ENCODE results near the gene NKIRAS2.
"Not testable (repeated sequence)": the region's sequence is repeated elsewhere in the genome, so short reads cannot be mapped to it uniquely, and the experiment has no call there.

The NKIRAS2 gene

GRCh38 chr17:42018339-42018738 is 1.6 kb upstream of the NKIRAS2 start:
- TF ChIP-seq CTCF (IDR thresholded peaks at IDR 0.05; ENCODE audit: low read depth, low read length), result no peak
- Histone ChIP-seq H3K36me3 (peaks cover 41% of the 10 kb centered on the region), H3K4me3 (ENCODE audit: low read depth, low read length) (peak overlapping the region; percentile 95), H3K27ac (peak overlapping the region; percentile 99), H3K27me3 (ENCODE audit: insufficient read depth, low read depth, severe bottlenecking) (no peaks in the 10 kb centered on the region), H3K9me3 (ENCODE audit: severe bottlenecking) (no peaks in the 10 kb centered on the region)
- DNase-seq, result no peak

- H3K9me3 ChIP-seq (ENCODE audit: severe bottlenecking), result no peaks in the 10 kb centered on the region
- H3K4me3 ChIP-seq (ENCODE audit: low read depth, low read length), result no peak overlapping the region
- H3K27ac ChIP-seq, result no peak overlapping the region
- peaks cover 44% of the 10 kb centered on the region for H3K36me3 ChIP-seq
- H3K27me3 ChIP-seq (ENCODE audit: insufficient read depth, low read depth, severe bottlenecking), result no peaks in the 10 kb centered on the region
- no peak for DNase-seq
- no peak for TF ChIP-seq CTCF (IDR thresholded peaks at IDR 0.05; ENCODE audit: low read depth, low read length)
These were observed 902 bp upstream of the NKIRAS2 start for GRCh38 chr17:42018988-42019387.

- DNase-seq, result peak; percentile 57
- H3K27ac ChIP-seq, result peak overlapping the region; percentile 85; the same call in 1 of the 2 replicates
- H3K27me3 ChIP-seq (ENCODE audit: insufficient read depth, low read depth, severe bottlenecking); H3K9me3 ChIP-seq (ENCODE audit: severe bottlenecking): not testable (repeated sequence)
- peaks cover 54% of the 10 kb centered on the region for H3K36me3 ChIP-seq
- H3K4me3 ChIP-seq (ENCODE audit: low read depth, low read length), result peak overlapping the region; percentile 82
These were observed 955 bp downstream of the NKIRAS2 start for GRCh38 chr17:42020845-42021244.

- no peak for DNase-seq
- H3K27ac ChIP-seq, result no peak overlapping the region
- H3K4me3 ChIP-seq (ENCODE audit: low read depth, low read length), result no peak overlapping the region
- TF ChIP-seq CTCF (IDR thresholded peaks at IDR 0.05; ENCODE audit: low read depth, low read length), result no peak
- no peaks in the 10 kb centered on the region for H3K9me3 ChIP-seq (ENCODE audit: severe bottlenecking)
- no peaks in the 10 kb centered on the region for H3K27me3 ChIP-seq (ENCODE audit: insufficient read depth, low read depth, severe bottlenecking)
- H3K36me3 ChIP-seq, result peaks cover 44% of the 10 kb centered on the region
These were observed 3.8 kb downstream of the NKIRAS2 start for GRCh38 chr17:42023524-42024349.

- Histone ChIP-seq H3K36me3 (peaks cover 44% of the 10 kb centered on the region), H3K4me3 (ENCODE audit: low read depth, low read length) (no peak overlapping the region), H3K27ac (peak overlapping the region; percentile 39), H3K27me3 (ENCODE audit: insufficient read depth, low read depth, severe bottlenecking) (no peaks in the 10 kb centered on the region), H3K9me3 (ENCODE audit: severe bottlenecking) (no peaks in the 10 kb centered on the region)
- no peak for DNase-seq
- no peak for TF ChIP-seq CTCF (IDR thresholded peaks at IDR 0.05; ENCODE audit: low read depth, low read length)
These were observed 5.3 kb downstream of the NKIRAS2 start for GRCh38 chr17:42025191-42025579.

GRCh38 chr17:42025936-42026335 is 6.0 kb downstream of the NKIRAS2 start:
- Histone ChIP-seq H3K9me3 (ENCODE audit: severe bottlenecking) (no peaks in the 10 kb centered on the region), H3K4me3 (ENCODE audit: low read depth, low read length) (no peak overlapping the region), H3K27ac (no peak overlapping the region), H3K36me3 (peaks cover 44% of the 10 kb centered on the region), H3K27me3 (ENCODE audit: insufficient read depth, low read depth, severe bottlenecking) (no peaks in the 10 kb centered on the region)
- TF ChIP-seq CTCF (IDR thresholded peaks at IDR 0.05; ENCODE audit: low read depth, low read length), result no peak
- no peak for DNase-seq
